Hepatocyte (in vitro differentiated cells): ENCODE measurements around the gene ZNF117.
"Not testable (repeated sequence)": the region's sequence is repeated elsewhere in the genome, so short reads cannot be mapped to it uniquely, and the experiment has no call there.

Experiments
- EZH2 ChIP-seq: fragments of 200-600 bp; sonication (generic); IDR thresholded peaks from 2 replicates; pipeline ENCODE4 v1.6.1; 2016; ENCODE audit warnings: antibody characterized with exemption, mild to moderate bottlenecking, borderline replicate concordance
- TF ChIP-seq, protein P1 (sequence below): fragments of 200-600 bp; sonication (generic); IDR thresholded peaks from 2 replicates; pipeline ENCODE4 v1.5.1; 2016; ENCODE audit warnings: antibody characterized with exemption, mild to moderate bottlenecking; ENCODE audit not compliant: poor library complexity

GRCh38 chr7:64928252-64929187 is 62.3 kb downstream of the ZNF117 start:
- TF ChIP-seq, protein P1, sequence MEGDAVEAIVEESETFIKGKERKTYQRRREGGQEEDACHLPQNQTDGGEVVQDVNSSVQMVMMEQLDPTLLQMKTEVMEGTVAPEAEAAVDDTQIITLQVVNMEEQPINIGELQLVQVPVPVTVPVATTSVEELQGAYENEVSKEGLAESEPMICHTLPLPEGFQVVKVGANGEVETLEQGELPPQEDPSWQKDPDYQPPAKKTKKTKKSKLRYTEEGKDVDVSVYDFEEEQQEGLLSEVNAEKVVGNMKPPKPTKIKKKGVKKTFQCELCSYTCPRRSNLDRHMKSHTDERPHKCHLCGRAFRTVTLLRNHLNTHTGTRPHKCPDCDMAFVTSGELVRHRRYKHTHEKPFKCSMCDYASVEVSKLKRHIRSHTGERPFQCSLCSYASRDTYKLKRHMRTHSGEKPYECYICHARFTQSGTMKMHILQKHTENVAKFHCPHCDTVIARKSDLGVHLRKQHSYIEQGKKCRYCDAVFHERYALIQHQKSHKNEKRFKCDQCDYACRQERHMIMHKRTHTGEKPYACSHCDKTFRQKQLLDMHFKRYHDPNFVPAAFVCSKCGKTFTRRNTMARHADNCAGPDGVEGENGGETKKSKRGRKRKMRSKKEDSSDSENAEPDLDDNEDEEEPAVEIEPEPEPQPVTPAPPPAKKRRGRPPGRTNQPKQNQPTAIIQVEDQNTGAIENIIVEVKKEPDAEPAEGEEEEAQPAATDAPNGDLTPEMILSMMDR = not testable (repeated sequence)
- TF ChIP-seq EZH2 = not testable (repeated sequence)
